Endothelial cell of umbilical vein (primary cell): ENCODE results near the gene RBM38. TPM values are rescaled to one million over a fixed set of nuclear protein-coding genes. Genes with fewer than 3 reads are reported as not detected.

Experiments
- Bru-seq: library from RNA; stranded (reverse); fragments of 400-500 nt; gene quantifications from one replicate; lab custom pipeline; 2021; lab: Mats Ljungman, UMichigan
- BruChase-seq, 2 experiments: library from RNA; stranded (reverse); fragments of 400-500 nt; gene quantifications; one replicate each; lab custom pipeline; 2021; lab: Mats Ljungman, UMichigan
- BruUV-seq: library from RNA; stranded (reverse); fragments of 400-500 nt; replicated peaks from 2 replicates; lab custom pipeline; 2021; lab: Mats Ljungman, UMichigan
- CTCF ChIA-PET: fragments of 300-600, 350-600 bp; sonication (Branson Sonifier 250); formaldehyde crosslinking; loops from one replicate; lab custom pipeline; 2021; ENCODE audit warnings: antibody characterized with exemption, inconsistent platforms; lab: Charles Lee
- POLR2A ChIA-PET: fragments of 300-600, 350-600 bp; sonication (Branson Sonifier 250); formaldehyde crosslinking; loops from one replicate; lab custom pipeline; 2021; ENCODE audit warnings: antibody characterized with exemption, inconsistent platforms; lab: Charles Lee
- DNase-seq: peaks from one replicate; pipeline ENCODE4 v3.0.0-alpha.2; 2011; ENCODE audit warnings: low read depth, low spot score
- FAIRE-seq: peaks from 2 replicates; lab custom pipeline; 2011; peaks lifted over from hg19 to GRCh38; lab: Jason Lieb, UNC
- H2AFZ ChIP-seq: 2 replicates; pipeline ENCODE4 v1.6.0; 2012; ENCODE audit warnings: low read depth, low read length, control low read depth, inconsistent platforms
- H3K27ac ChIP-seq: 2 replicates; pipeline ENCODE4 v1.5.1; 2011; ENCODE audit warnings: low read depth, mild to moderate bottlenecking, control low read depth, low read length, moderate library complexity; ENCODE audit not compliant: insufficient read depth
- H3K27me3 ChIP-seq, 2 experiments: 2 replicates each; pipeline versions ENCODE4 v1.6.0 to v1.6.1; 2011; ENCODE audit warnings: low read length in 2 of 2, mixed read lengths in 1 of 2; ENCODE audit not compliant: control insufficient read depth in 2 of 2, insufficient read depth in 2 of 2
- H3K36me3 ChIP-seq, 2 experiments: 2 replicates in 1 of 2; 3 replicates in 1 of 2; pipeline ENCODE4 v1.5.1; 2011; ENCODE audit warnings: low read length in 2 of 2, mild to moderate bottlenecking in 1 of 2, moderate library complexity in 1 of 2; ENCODE audit not compliant: control insufficient read depth in 2 of 2, insufficient read depth in 2 of 2; ENCODE audit errors: extremely low read depth in 1 of 2
- H3K4me1 ChIP-seq: 3 replicates; pipeline ENCODE4 v1.5.1; 2011; ENCODE audit warnings: mild to moderate bottlenecking, low read length; ENCODE audit not compliant: control insufficient read depth, insufficient read depth; ENCODE audit errors: extremely low read depth
- H3K4me2 ChIP-seq: 2 replicates; pipeline ENCODE4 v1.6.1; 2011; ENCODE audit warnings: low read length, control low read depth, mixed read lengths; ENCODE audit not compliant: insufficient read depth
- H3K4me3 ChIP-seq, 3 experiments: fragments of 200-600 bp in 1 of 3; sonication (generic), shearing (Covaris generic) in 1 of 3; replicated peaks in 1 of 3; 2 replicates each; pipeline ENCODE4 v1.5.1; 2011 to 2016; ENCODE audit warnings: control low read depth in 3 of 3, low read length in 3 of 3, mild to moderate bottlenecking in 2 of 3, inconsistent platforms in 1 of 3, low read depth in 1 of 3, moderate library complexity in 1 of 3; ENCODE audit not compliant: insufficient read depth in 1 of 3
- H3K79me2 ChIP-seq: 2 replicates; pipeline ENCODE4 v1.6.0; 2012; ENCODE audit warnings: low read length, inconsistent platforms; ENCODE audit not compliant: control insufficient read depth, insufficient read depth
- H3K9ac ChIP-seq: replicated peaks from 2 replicates; pipeline ENCODE3; 2011; ENCODE audit warnings: low read length, control low read depth; ENCODE audit not compliant: insufficient read depth; ENCODE audit errors: extremely low read depth
- H3K9me1 ChIP-seq: replicated peaks from 3 replicates; pipeline ENCODE4 v1.6.0; 2011; ENCODE audit warnings: mild to moderate bottlenecking, low read length; ENCODE audit not compliant: control insufficient read depth, insufficient read depth; ENCODE audit errors: extremely low read depth
- H3K9me3 ChIP-seq: replicated peaks from 2 replicates; pipeline ENCODE4 v1.5.1; 2012; ENCODE audit warnings: low read length, inconsistent platforms; ENCODE audit not compliant: control insufficient read depth, insufficient read depth
- H4K20me1 ChIP-seq: replicated peaks from 2 replicates; pipeline ENCODE3; 2011; ENCODE audit warnings: mild to moderate bottlenecking, low read length; ENCODE audit not compliant: control insufficient read depth, insufficient read depth; ENCODE audit errors: extremely low read depth
- CTCF ChIP-seq, 2 donors: IDR thresholded peaks; 1 replicate in 1 of 2; 2 replicates in 1 of 2; pipeline ENCODE4 v1.5.1; 2011; ENCODE audit warnings: low read length in 2 of 2, mild to moderate bottlenecking in 2 of 2, moderate library complexity in 2 of 2, control low read depth in 1 of 2, inconsistent platforms in 1 of 2, low read depth in 1 of 2; ENCODE audit not compliant: insufficient read depth in 1 of 2; ENCODE audit errors: extremely low read depth in 1 of 2
- EZH2 ChIP-seq: IDR thresholded peaks from 2 replicates; pipeline ENCODE4 v1.6.1; 2012; ENCODE audit warnings: borderline replicate concordance, low read depth, mild to moderate bottlenecking, moderate library complexity, low read length, inconsistent platforms; ENCODE audit not compliant: severe bottlenecking
- FOS ChIP-seq: IDR thresholded peaks from 2 replicates; pipeline ENCODE4 v1.6.1; 2011; ENCODE audit warnings: mild to moderate bottlenecking, low read length, moderate library complexity, borderline replicate concordance; ENCODE audit not compliant: insufficient read depth
- GATA2 ChIP-seq: IDR thresholded peaks from 2 replicates; pipeline ENCODE4 v1.7.0; 2011; ENCODE audit warnings: low read depth, mild to moderate bottlenecking, moderate library complexity, mixed read lengths, low read length; ENCODE audit not compliant: insufficient read length, insufficient read depth
- JUN ChIP-seq: IDR thresholded peaks from 2 replicates; pipeline ENCODE4 v1.6.1; 2011; ENCODE audit warnings: borderline replicate concordance, low read depth; ENCODE audit not compliant: insufficient read length, insufficient read depth
- MAX ChIP-seq: IDR thresholded peaks from 2 replicates; pipeline ENCODE4 v1.6.1; 2011; ENCODE audit not compliant: insufficient read depth, insufficient read length
- MYC ChIP-seq: IDR thresholded peaks from one replicate; pipeline ENCODE4 v1.6.1; 2011; ENCODE audit warnings: mild to moderate bottlenecking, low read depth, low read length
- POLR2A ChIP-seq: IDR thresholded peaks from 2 replicates; pipeline ENCODE4 v1.6.1; 2012; ENCODE audit warnings: low read depth, mild to moderate bottlenecking, control low read depth, low read length
- POLR2AphosphoS5 ChIP-seq: IDR thresholded peaks from 2 replicates; pipeline ENCODE4 v1.6.1; 2012; ENCODE audit warnings: low read depth, mild to moderate bottlenecking, control low read depth, low read length, moderate library complexity; ENCODE audit not compliant: insufficient read depth
- dilution Hi-C: fragments of 300-500 bp; cut with MboI; formaldehyde crosslinking; loops from one replicate; pipeline ENCODE4 v1.15.0; 2019; ENCODE audit warnings: low sequenced_read_pairs; ENCODE audit not compliant: extremely low pct_ligation_motif_present
- intact Hi-C: fragments of 100-400 bp; cut with micrococcal nuclease; formaldehyde crosslinking; loops from one replicate; pipeline ENCODE4 v1.10.0; 2022
- long read RNA-seq: library from polyadenylated mRNA; stranded (forward); transcript quantifications from one replicate; pipeline ENCODE4 v2.0.0, GENCODE V29; 2021
- polyA minus RNA-seq, 3 experiments: library from RNA; depleted of rRNA, polyadenylated mRNA; stranded (reverse); fragments of >200 nt; gene quantifications; 1 replicate in 1 of 3; 2 replicates in 2 of 3; pipeline ENCODE4 v1.2.3, GENCODE V29; 2011
- polyA plus RNA-seq, 4 experiments: library from polyadenylated mRNA; depleted of rRNA in 3 of 4; stranded (reverse) in 3 of 4; unstranded in 1 of 4; fragments of >200 nt; gene quantifications; 2 replicates each; pipeline versions ENCODE4 v1.2.1 to v1.2.3, GENCODE V29; 2011 to 2012; ENCODE audit warnings: missing spikeins in 1 of 4
- total RNA-seq: library from RNA; stranded (reverse); gene quantifications from 2 replicates; pipeline ENCODE4 v1.2.3, GENCODE V29; 2021

RBM38 gene
- 22.1 and 27.5 TPM in 2 replicates for total RNA-seq
- 37.4 and 49.0 TPM in 2 replicates for polyA plus RNA-seq
- 17.9 and 21.1 TPM in 2 replicates for polyA plus RNA-seq (2011; cell fraction: cytosol; rRNA removed)
- 9.5 and 10.4 TPM in 2 replicates for polyA plus RNA-seq (2011; cell fraction: nucleus; rRNA removed)
- polyA plus RNA-seq (2012): 16.4 and 24.6 TPM in 2 replicates
- polyA minus RNA-seq: 12.6 and 13.7 TPM in 2 replicates
- polyA minus RNA-seq (2011; cell fraction: cytosol; rRNA and poly(A)+ RNA removed): 20.5 TPM
- polyA minus RNA-seq (2011; cell fraction: nucleus; rRNA and poly(A)+ RNA removed): 2.4 and 4.1 TPM in 2 replicates
- Bru-seq, nascent RNA: percentile 53 among the genes with signal in this experiment
- percentile 71 among the genes with signal in this experiment for BruChase-seq, experiment 1, labeled RNA remaining after a 6-hour chase
- percentile 68 among the genes with signal in this experiment for BruChase-seq, experiment 2, labeled RNA remaining after a 2-hour chase
- long read RNA-seq, transcript RBM38-203 (4 exons, 2,382 nt): major isoform, 39 of 119 reads
- long read RNA-seq, partial matches to known transcripts: 20 of 119 reads
- long read RNA-seq, other reads (novel, unspliced or antisense): 54 of 119 reads

- ChIA-PET POLR2A (no interaction called here), CTCF (interaction anchor here (1.1 to 1.8 kb wide), 8 partner anchors 9 to 108 kb away, joined by 3 to 9 read pairs (median 4); no protein-coding TSS in a partner anchor)
- H3K4me3 ChIP-seq: peak within 1 kb of the TSS; percentile 65 to 84 (median 69)
- peak within 1 kb of the TSS; percentile 91 for H2AFZ ChIP-seq
- peaks cover 0 to 11% of the 10 kb centered on the region in 2 experiments for H3K36me3 ChIP-seq
- peak within 1 kb of the TSS; percentile 59 for H3K9ac ChIP-seq
- intact Hi-C loops: loop anchor here (10.0 kb wide), 1 partner anchor 1014 kb away; no protein-coding TSS in a partner anchor
- peak within 1 kb of the TSS; percentile 16 for H3K27ac ChIP-seq
- DNase-seq (peak; percentile 56), FAIRE-seq (peak; percentile 53)
- peaks cover 15% of the 10 kb centered on the region for H3K79me2 ChIP-seq
- H3K9me3 ChIP-seq: no peaks in the 10 kb centered on the region
- H3K9me1 ChIP-seq: no peaks in the 10 kb centered on the region
- TF ChIP-seq CTCF (IDR thresholded peaks at IDR 0.05; ENCODE audit: extremely low read depth in 1 of 2, insufficient read depth in 1 of 2, low read depth in 1 of 2, low read length in 2 of 2) (no peak), JUN (no peak), POLR2AphosphoS5 (no peak), POLR2A (no peak), MAX (no peak), EZH2 (no peak), GATA2 (no peak), FOS (no peak), MYC (no peak)
- H3K27me3 ChIP-seq: no peaks in the 10 kb centered on the region
- dilution Hi-C loops: no loop called here
- BruUV-seq: no TSS peak
- H3K4me2 ChIP-seq: peak within 1 kb of the TSS; percentile 82
- H4K20me1 ChIP-seq: no peaks in the 10 kb centered on the region
- peaks cover 21% of the 10 kb centered on the region for H3K4me1 ChIP-seq
Measured at GRCh38 chr20:57390604-57391438, at the start of gene RBM38. RBM38 (plus strand) TSS chr20:57391396; CDS start chr20:57391582, 186 bp downstream.
